Amniotic stem cell (primary cell): ENCODE measurements around the gene RNASE13.
A peak's percentile ranks its signal among the peaks of the same experiment; 100 is the strongest.
"Not testable (repeated sequence)": the region's sequence is repeated elsewhere in the genome, so short reads cannot be mapped to it uniquely, and the experiment has no call there.

ENCODE experiments used
- DNase-seq: peaks from one replicate; lab custom pipeline; 2025; lab: John Stamatoyannopoulos, UW

RNASE13 gene

GRCh38 chr14:21022686-21023085 lies 11.9 kb downstream of the RNASE13 start:
- no peak for DNase-seq

- no peak for DNase-seq
Observed at GRCh38 chr14:21020977-21021545, 13.5 kb downstream of the RNASE13 start.

- DNase-seq = no peak
Observed at GRCh38 chr14:21019366-21019765, 15.2 kb downstream of the RNASE13 start.

- no peak for DNase-seq
Observed at GRCh38 chr14:21018781-21019180, 15.8 kb downstream of the RNASE13 start.

GRCh38 chr14:21018286-21018685 lies 16.3 kb downstream of the RNASE13 start:
- no peak for DNase-seq

GRCh38 chr14:21017528-21018245 lies 16.9 kb downstream of the RNASE13 start:
- no peak for DNase-seq

GRCh38 chr14:21016413-21017190 lies 18.0 kb downstream of the RNASE13 start:
- no peak for DNase-seq

GRCh38 chr14:21015312-21015711 lies 19.3 kb downstream of the RNASE13 start:
- DNase-seq = no peak

GRCh38 chr14:21014761-21015190 lies 19.8 kb downstream of the RNASE13 start:
- DNase-seq = peak; percentile 64

GRCh38 chr14:21011136-21011535 lies 23.5 kb downstream of the RNASE13 start:
- no peak for DNase-seq

GRCh38 chr14:21009721-21010120 lies 24.9 kb downstream of the RNASE13 start:
- DNase-seq = not testable (repeated sequence)

- DNase-seq = no peak
Observed at GRCh38 chr14:21003788-21004346, 30.7 kb downstream of the RNASE13 start.

GRCh38 chr14:21001218-21001617 lies 33.4 kb downstream of the RNASE13 start:
- DNase-seq = no peak

- DNase-seq = no peak
Observed at GRCh38 chr14:20999591-20999990, 35.0 kb downstream of the RNASE13 start.

GRCh38 chr14:20998674-20999366 lies 35.8 kb downstream of the RNASE13 start, which contains the start of gene SLC39A2:
Gene SLC39A2, plus strand, starts transcription at chr14:20999293. Its CDS starts 154 bp downstream, at chr14:20999447.
- no peak for DNase-seq

- DNase-seq = no peak
Observed at GRCh38 chr14:20998139-20998538, 36.5 kb downstream of the RNASE13 start.

- no peak for DNase-seq
Observed at GRCh38 chr14:20997564-20997963, 37.0 kb downstream of the RNASE13 start.

- no peak for DNase-seq
Observed at GRCh38 chr14:20997115-20997514, 37.5 kb downstream of the RNASE13 start.

GRCh38 chr14:20996521-20996920 lies 38.1 kb downstream of the RNASE13 start:
- no peak for DNase-seq

- peak; percentile 95 for DNase-seq
Observed at GRCh38 chr14:20989787-20990600, 44.6 kb downstream of the RNASE13 start, which contains the start of gene METTL17. Gene METTL17, plus strand, starts transcription at chr14:20989980. Its CDS starts 23 bp downstream, at chr14:20990003.

- DNase-seq = no peak
Observed at GRCh38 chr14:20989471-20989786, 45.2 kb downstream of the RNASE13 start.
